Measurements from ENCODE around the gene GPR132.

The GPR132 gene

GRCh38 chr14:105059925-105060565 is 5.2 kb downstream of the GPR132 start:
- no peak for DNase-seq

- no peak for DNase-seq
These were observed 6.0 kb downstream of the GPR132 start for GRCh38 chr14:105059035-105059924.

GRCh38 chr14:105058521-105059034 is 6.7 kb downstream of the GPR132 start:
- DNase-seq = no peak

- DNase-seq = no peak
These were observed 8.9 kb downstream of the GPR132 start for GRCh38 chr14:105056303-105056831.

GRCh38 chr14:105055736-105056302 is 9.4 kb downstream of the GPR132 start:
- no peak for DNase-seq

- DNase-seq = no peak
These were observed 9.9 kb downstream of the GPR132 start for GRCh38 chr14:105055334-105055733.

GRCh38 chr14:105053996-105054395 is 11.2 kb downstream of the GPR132 start:
- no peak for DNase-seq

- DNase-seq = no peak
These were observed 11.8 kb downstream of the GPR132 start for GRCh38 chr14:105053421-105053820.

GRCh38 chr14:105052110-105052458 is 13.1 kb downstream of the GPR132 start:
- no peak for DNase-seq

GRCh38 chr14:105051182-105052109 is 13.8 kb downstream of the GPR132 start:
- DNase-seq = no peak

GRCh38 chr14:105050551-105050897 is 14.7 kb downstream of the GPR132 start:
- DNase-seq = peak; percentile 74

GRCh38 chr14:105049753-105050550 is 15.3 kb downstream of the GPR132 start:
- no peak for DNase-seq

- no peak for DNase-seq
These were observed 17.8 kb downstream of the GPR132 start for GRCh38 chr14:105047283-105048016.

GRCh38 chr14:105046891-105047282 is 18.3 kb downstream of the GPR132 start:
- no peak for DNase-seq

- DNase-seq = peak; percentile 72
These were observed 19.4 kb downstream of the GPR132 start for GRCh38 chr14:105045710-105046326.

GRCh38 chr14:105043641-105044040 is 21.6 kb downstream of the GPR132 start:
- no peak for DNase-seq

- DNase-seq = no peak
These were observed 22.4 kb downstream of the GPR132 start for GRCh38 chr14:105042813-105043212.

- DNase-seq = no peak
These were observed 23.1 kb downstream of the GPR132 start for GRCh38 chr14:105041841-105042765.
